Adrenal gland (tissue), 12 donors: Measurements from ENCODE around the gene RNASE12. TPM values are rescaled to one million over a fixed set of nuclear protein-coding genes. Genes with fewer than 3 reads are reported as not detected.

Experiments
- DNase-seq, 7 donors: peaks; one replicate each; pipeline ENCODE4 v3.0.0-alpha.2; 2019 to 2020
- H3K27ac ChIP-seq, 5 donors: fragments of 200-600 bp; sonication (generic) in 4 of 5; 1 replicate in 3 of 5; 2 replicates in 2 of 5; pipeline versions ENCODE4 v1.5.1 to v1.8.0; 2016 to 2020; ENCODE audit warnings: mild to moderate bottlenecking in 1 of 5
- H3K27me3 ChIP-seq: fragments of 200-600 bp; 2 replicates; pipeline ENCODE4 v1.8.0; 2021
- H3K36me3 ChIP-seq, 2 donors: fragments of 200-600 bp; replicated peaks in 1 of 2; 1 replicate in 1 of 2; 2 replicates in 1 of 2; pipeline versions ENCODE4 v1.5.1 to v1.8.0; 2018 to 2022
- H3K4me1 ChIP-seq, 2 donors: fragments of 200-600 bp; replicated peaks in 1 of 2; 1 replicate in 1 of 2; 2 replicates in 1 of 2; pipeline versions ENCODE4 v1.5.1 to v1.8.0; 2018 to 2021
- H3K4me3 ChIP-seq, 4 donors: fragments of 200-600 bp; sonication (generic) in 3 of 4; one replicate each; pipeline ENCODE4 v1.5.1; 2016 to 2018
- H3K9me3 ChIP-seq, 3 donors: fragments of 200-600 bp; sonication (generic) in 1 of 3; replicated peaks in 1 of 3; 1 replicate in 2 of 3; 2 replicates in 1 of 3; pipeline versions ENCODE4 v1.5.1 to v1.8.0; 2016 to 2021
- CTCF ChIP-seq, 6 experiments: fragments of 450-650 bp in 4 of 6; fragments of 200-600 bp in 2 of 6; sonication (generic) in 1 of 6; IDR thresholded peaks; 1 replicate in 5 of 6; 2 replicates in 1 of 6; pipeline versions ENCODE4 v1.5.1 to v1.8.0; 2016 to 2021; ENCODE audit warnings: antibody characterized with exemption in 6 of 6, mild to moderate bottlenecking in 2 of 6, moderate library complexity in 1 of 6
- POLR2A ChIP-seq, 2 donors: fragments of 450-650 bp; IDR thresholded peaks; one replicate each; pipeline ENCODE4 v1.6.1; 2017; ENCODE audit warnings: antibody characterized with exemption in 2 of 2, mild to moderate bottlenecking in 2 of 2, moderate library complexity in 1 of 2
- WGBS, 4 donors: extraction: QIAGEN DNeasy Blood & Tissue Kit in 2 of 4; methylation state at CpG; one replicate each; pipeline versions ENCODE4 v1.1.5 to v1.1.7; 2013 to 2017; 5-methylcytosine and 5-hydroxymethylcytosine counted together
- intact Hi-C, 2 donors: fragments of 100-400 bp; cut with DNase I; formaldehyde crosslinking; loops; one replicate each; pipeline versions ENCODE4 v1.14.1 to v1.15.0; 2022 to 2023
- polyA plus RNA-seq, 3 donors: library from polyadenylated mRNA; stranded (reverse); fragments of 200-250 nt in 2 of 3; fragments of 350-450 nt in 1 of 3; fragmentation: Illumina TruSeq in 1 of 3; extraction: RNeasy Lipid Tissue Mini Kit (QIAGEN cat#74804) in 1 of 3; gene quantifications; one replicate each; pipeline ENCODE4 v1.2.3, GENCODE V29; 2013 to 2014
- total RNA-seq, 9 donors: library from RNA; depleted of rRNA in 4 of 9; stranded (reverse); fragments of >200 nt in 4 of 9; fragments of 120-200 nt in 1 of 9; fragmentation: NEBNext Ultra II Directional in 1 of 9; extraction: Animal tissue kit (Norgen Biotek cat#: 25700) in 1 of 9; gene quantifications; one replicate each; pipeline versions ENCODE4 v1.1.0 to v1.2.4, GENCODE V29; 2013 to 2023
- donor health status: healthy with polysubstance abuse.
- donor health status: Bipolar disorder and iron deficiency.
- donor health status: DM: yes; HTN: yes; CAD: no.
- donor health status: DM: no; HTN: no; CAD: no.
- donor health status: DM: no; HTN: no; CAD: no.
- donor health status: DM: yes; HTN: yes; CAD: no.

The RNASE12 gene
- total and polyA plus RNA-seq, 12 donors, result not detected

GRCh38 chr14:20628063-20628854 lies 37.1 kb upstream of the RNASE12 start:
- H3K36me3 ChIP-seq, result no peaks in the 10 kb centered on the region
- TF ChIP-seq POLR2A (IDR thresholded peaks at IDR 0.05) (no peak), CTCF (IDR thresholded peaks at IDR 0.05) (no peak)
- H3K4me1 ChIP-seq, result peaks cover 3 to 23% of the 10 kb centered on the region in 2 donors
- H3K27me3 ChIP-seq, result peaks cover 8% of the 10 kb centered on the region
- intact Hi-C loops, result no loop called here
- WGBS, 4 donors, result 45 to 53% (median 49%) methylated on average over 10 of the region's 10 CpGs
- DNase-seq, result no peak
- H3K9me3 ChIP-seq, result no peaks in the 10 kb centered on the region
- no peak overlapping the region for H3K4me3 ChIP-seq
- no peak overlapping the region for H3K27ac ChIP-seq

- H3K27ac ChIP-seq, result no peak overlapping the region
- peaks cover 3 to 24% of the 10 kb centered on the region in 2 donors for H3K4me1 ChIP-seq
- H3K9me3 ChIP-seq, result no peaks in the 10 kb centered on the region
- TF ChIP-seq POLR2A (IDR thresholded peaks at IDR 0.05) (no peak), CTCF (IDR thresholded peaks at IDR 0.05) (no peak)
- H3K36me3 ChIP-seq, result no peaks in the 10 kb centered on the region
- intact Hi-C loops, result no loop called here
- DNase-seq, result no peak
- H3K4me3 ChIP-seq, result no peak overlapping the region
- peaks cover 6% of the 10 kb centered on the region for H3K27me3 ChIP-seq
- 54 to 62% (median 58%) methylated on average over 5 of the region's 5 CpGs for WGBS, 4 donors
Observed at GRCh38 chr14:20627346-20628027, 36.3 kb upstream of the RNASE12 start.

- Histone ChIP-seq H3K9me3 (no peaks in the 10 kb centered on the region), H3K27me3 (peaks cover 6% of the 10 kb centered on the region), H3K4me1 (peaks cover 0 to 12% of the 10 kb centered on the region in 2 donors), H3K36me3 (no peaks in the 10 kb centered on the region), H3K27ac (no peak overlapping the region), H3K4me3 (no peak overlapping the region)
- TF ChIP-seq POLR2A (IDR thresholded peaks at IDR 0.05), result no peak
- no peak for TF ChIP-seq CTCF (IDR thresholded peaks at IDR 0.05)
- no peak for DNase-seq
- intact Hi-C loops, result no loop called here
- 22 to 38% (median 28%) methylated on average over 11 to 12 of the region's 12 CpGs for WGBS, 4 donors
Observed at GRCh38 chr14:20626274-20626673, 35.1 kb upstream of the RNASE12 start.

- Histone ChIP-seq H3K27me3 (peaks cover 6% of the 10 kb centered on the region), H3K9me3 (no peaks in the 10 kb centered on the region), H3K4me3 (peak overlapping the region in 1 of 4 donors; percentile 14), H3K4me1 (peaks cover 0 to 5% of the 10 kb centered on the region in 2 donors), H3K27ac (no peak overlapping the region), H3K36me3 (no peaks in the 10 kb centered on the region)
- peak in 5 of 7 donors; percentile 34 to 53 (median 44) for DNase-seq
- intact Hi-C loops, result no loop called here
- WGBS, 4 donors, result 8 to 12% (median 11%) methylated on average over 22 of the region's 22 CpGs
- TF ChIP-seq POLR2A (IDR thresholded peaks at IDR 0.05), result no peak
- no peak for TF ChIP-seq CTCF (IDR thresholded peaks at IDR 0.05)
Observed at GRCh38 chr14:20624495-20625070, 33.4 kb upstream of the RNASE12 start.
